ENCODE results near the gene HSD17B13. TPM values are rescaled to one million over a fixed set of nuclear protein-coding genes. Genes with fewer than 3 reads are reported as not detected.

The HSD17B13 gene
- total RNA-seq, 4 donors from 2014 or later, result 1.2 to 1.7 TPM; not detected in 2

DNA sequence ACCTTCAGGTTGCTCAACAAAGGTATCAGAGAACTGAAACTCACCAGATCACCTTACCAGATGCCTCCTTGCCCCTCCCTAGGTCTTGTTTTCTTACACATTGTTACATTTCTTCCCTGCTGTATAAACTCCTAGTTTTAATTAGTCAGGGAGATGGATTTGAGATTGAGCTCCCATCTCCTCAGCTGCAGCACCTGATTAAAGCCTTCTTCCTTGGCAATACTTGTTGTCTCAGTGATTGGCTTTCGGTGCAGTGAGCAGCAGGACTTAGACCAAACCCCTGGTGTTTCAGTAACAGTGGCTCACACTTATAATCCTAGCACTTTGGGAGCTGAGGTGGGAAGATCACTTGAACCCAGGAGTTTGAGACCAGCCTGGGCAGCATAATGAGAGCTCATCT, 59.8 kb downstream of the HSD17B13 start:
- no peak for DNase-seq (ENCODE audit: low spot score in 2 of 2)
- no peaks in the 10 kb centered on the region for H3K27me3 ChIP-seq
- H3K27ac ChIP-seq, result no peak overlapping the region
- H3K9me3 ChIP-seq, result no peaks in the 10 kb centered on the region
- WGBS, 2 donors, result 94 to 97% methylated on average over 1 of the region's 1 CpG
- no peak overlapping the region for H3K4me3 ChIP-seq
- TF ChIP-seq EP300 (IDR thresholded peaks at IDR 0.05), result no peak
- TF ChIP-seq, protein P1, sequence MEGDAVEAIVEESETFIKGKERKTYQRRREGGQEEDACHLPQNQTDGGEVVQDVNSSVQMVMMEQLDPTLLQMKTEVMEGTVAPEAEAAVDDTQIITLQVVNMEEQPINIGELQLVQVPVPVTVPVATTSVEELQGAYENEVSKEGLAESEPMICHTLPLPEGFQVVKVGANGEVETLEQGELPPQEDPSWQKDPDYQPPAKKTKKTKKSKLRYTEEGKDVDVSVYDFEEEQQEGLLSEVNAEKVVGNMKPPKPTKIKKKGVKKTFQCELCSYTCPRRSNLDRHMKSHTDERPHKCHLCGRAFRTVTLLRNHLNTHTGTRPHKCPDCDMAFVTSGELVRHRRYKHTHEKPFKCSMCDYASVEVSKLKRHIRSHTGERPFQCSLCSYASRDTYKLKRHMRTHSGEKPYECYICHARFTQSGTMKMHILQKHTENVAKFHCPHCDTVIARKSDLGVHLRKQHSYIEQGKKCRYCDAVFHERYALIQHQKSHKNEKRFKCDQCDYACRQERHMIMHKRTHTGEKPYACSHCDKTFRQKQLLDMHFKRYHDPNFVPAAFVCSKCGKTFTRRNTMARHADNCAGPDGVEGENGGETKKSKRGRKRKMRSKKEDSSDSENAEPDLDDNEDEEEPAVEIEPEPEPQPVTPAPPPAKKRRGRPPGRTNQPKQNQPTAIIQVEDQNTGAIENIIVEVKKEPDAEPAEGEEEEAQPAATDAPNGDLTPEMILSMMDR (IDR thresholded peaks at IDR 0.05), result no peak
- no peak for TF ChIP-seq POLR2A (IDR thresholded peaks at IDR 0.05)
- peaks cover 0 to 4% (median 0%) of the 10 kb centered on the region in 4 donors for H3K4me1 ChIP-seq
- no peaks in the 10 kb centered on the region for H3K36me3 ChIP-seq

DNA sequence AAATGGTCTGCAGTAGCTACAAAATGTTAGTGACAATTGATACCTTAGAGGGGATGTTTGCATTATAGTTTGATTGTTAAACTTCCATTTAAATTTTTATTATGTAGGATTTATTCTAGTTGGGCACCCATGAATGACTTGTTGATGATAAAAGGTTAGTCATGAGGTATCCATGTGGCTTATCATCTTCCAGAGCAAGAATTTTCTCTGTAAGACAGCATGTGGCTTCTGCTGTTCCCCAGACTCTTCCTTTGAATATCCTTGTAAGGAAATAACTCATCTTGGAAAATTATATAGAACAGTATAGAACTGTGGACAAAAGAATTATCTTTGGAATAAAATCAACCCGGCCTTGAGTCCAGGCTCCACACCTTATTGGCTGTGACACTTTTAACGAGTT, 62.2 kb downstream of the HSD17B13 start:
- DNase-seq (ENCODE audit: low spot score in 2 of 2), result no peak
- no peaks in the 10 kb centered on the region for H3K36me3 ChIP-seq
- no peak overlapping the region for H3K4me3 ChIP-seq
- no peaks in the 10 kb centered on the region for H3K27me3 ChIP-seq
- WGBS, 2 donors, result 94 to 98% methylated on average over 2 of the region's 2 CpGs
- H3K9me3 ChIP-seq, result no peaks in the 10 kb centered on the region
- TF ChIP-seq, protein P1 (IDR thresholded peaks at IDR 0.05), result no peak
- no peak for TF ChIP-seq POLR2A (IDR thresholded peaks at IDR 0.05)
- no peak for TF ChIP-seq EP300 (IDR thresholded peaks at IDR 0.05)
- peaks cover 0 to 8% (median 0%) of the 10 kb centered on the region in 4 donors for H3K4me1 ChIP-seq
- H3K27ac ChIP-seq, result no peak overlapping the region

DNA sequence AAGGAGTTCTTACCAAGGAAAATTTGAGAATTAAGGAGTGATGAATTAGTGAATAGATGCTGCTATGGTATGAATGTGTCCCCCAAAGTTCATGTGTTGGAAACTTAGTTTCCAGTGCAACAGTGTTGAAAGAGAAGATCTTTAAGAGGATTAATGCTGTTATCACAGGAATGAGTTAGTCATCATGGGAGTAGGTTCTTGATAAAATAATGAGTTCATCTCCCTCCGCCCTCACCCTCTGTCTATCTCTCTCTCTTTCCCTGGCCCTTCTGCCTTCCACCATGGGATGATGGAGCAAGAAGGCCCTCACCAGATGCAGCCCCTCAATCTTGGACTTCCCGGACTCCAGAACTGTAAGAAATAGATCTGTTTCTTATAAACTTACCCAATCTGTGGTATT, 64.0 kb downstream of the HSD17B13 start:
- Histone ChIP-seq H3K4me1 (peaks cover 0 to 8% (median 0%) of the 10 kb centered on the region in 4 donors), H3K27me3 (no peaks in the 10 kb centered on the region), H3K9me3 (no peaks in the 10 kb centered on the region), H3K27ac (no peak overlapping the region), H3K36me3 (no peaks in the 10 kb centered on the region), H3K4me3 (no peak overlapping the region)
- no peak for DNase-seq (ENCODE audit: low spot score in 2 of 2)
- WGBS, 2 donors, result 89 to 98% methylated on average over 2 of the region's 2 CpGs
- TF ChIP-seq, protein P1 (IDR thresholded peaks at IDR 0.05), result no peak
- no peak for TF ChIP-seq POLR2A (IDR thresholded peaks at IDR 0.05)
- no peak for TF ChIP-seq EP300 (IDR thresholded peaks at IDR 0.05)

DNA sequence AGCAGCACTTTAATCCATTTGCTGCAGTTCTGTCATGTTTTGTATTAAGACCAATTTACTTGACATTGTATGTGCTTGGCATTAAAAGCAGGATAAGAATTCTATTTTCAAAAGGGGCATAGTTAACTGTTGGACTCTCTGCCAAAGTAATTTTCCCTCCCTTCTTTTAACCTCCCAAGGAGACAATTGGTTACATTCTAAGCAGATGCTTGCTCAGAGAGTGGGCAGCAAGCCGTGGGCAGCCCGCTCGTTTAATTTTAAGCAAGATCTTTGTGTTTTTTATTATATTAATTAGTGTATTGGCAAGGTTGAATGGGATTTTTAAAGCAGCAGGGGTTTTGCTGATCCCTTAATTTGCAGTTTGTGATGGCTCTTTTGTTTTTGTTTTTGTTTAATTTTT, 65.2 kb downstream of the HSD17B13 start:
- WGBS, 2 donors, result 13 to 20% methylated on average over 3 of the region's 3 CpGs
- Histone ChIP-seq H3K27ac (no peak overlapping the region), H3K4me3 (no peak overlapping the region), H3K27me3 (no peaks in the 10 kb centered on the region), H3K9me3 (no peaks in the 10 kb centered on the region), H3K4me1 (peaks cover 0 to 8% (median 0%) of the 10 kb centered on the region in 4 donors), H3K36me3 (no peaks in the 10 kb centered on the region)
- TF ChIP-seq, protein P1 (IDR thresholded peaks at IDR 0.05), result no peak
- TF ChIP-seq POLR2A (IDR thresholded peaks at IDR 0.05) (no peak), EP300 (IDR thresholded peaks at IDR 0.05) (no peak)
- DNase-seq (ENCODE audit: low spot score in 2 of 2), result no peak

DNA sequence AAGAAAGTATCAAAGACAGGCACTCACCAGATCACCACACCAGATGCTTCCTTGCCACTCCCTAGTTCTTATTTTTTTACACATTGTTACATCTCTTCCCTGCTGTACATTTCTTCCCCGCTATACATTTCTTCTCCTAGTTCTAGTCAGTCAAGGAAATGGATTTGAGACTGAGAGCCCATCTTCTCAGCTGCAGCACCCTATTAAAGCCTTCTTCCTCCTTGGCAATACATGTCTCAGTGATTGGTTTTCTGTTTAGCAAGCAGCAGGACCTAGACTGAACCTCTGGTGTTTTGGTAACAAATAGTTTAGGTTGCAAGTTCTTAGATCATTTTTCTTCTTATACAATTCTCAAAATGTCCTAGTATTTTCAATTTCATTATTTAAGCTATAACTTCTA, 66.9 kb downstream of the HSD17B13 start:
- peaks cover 0 to 21% (median 0%) of the 10 kb centered on the region in 4 donors for H3K4me1 ChIP-seq
- DNase-seq (ENCODE audit: low spot score in 2 of 2), result no peak
- no peaks in the 10 kb centered on the region for H3K9me3 ChIP-seq
- no peaks in the 10 kb centered on the region for H3K27me3 ChIP-seq
- WGBS, 2 donors, result 93 to 100% methylated on average over 1 of the region's 1 CpG
- H3K36me3 ChIP-seq, result no peaks in the 10 kb centered on the region
- TF ChIP-seq, protein P1 (IDR thresholded peaks at IDR 0.05), result no peak
- TF ChIP-seq EP300 (IDR thresholded peaks at IDR 0.05), result no peak
- TF ChIP-seq POLR2A (IDR thresholded peaks at IDR 0.05), result no peak
- no peak overlapping the region for H3K27ac ChIP-seq
- no peak overlapping the region for H3K4me3 ChIP-seq

Small RNA genes within 50 kb of the gene (small RNA-seq; reads per million reads assigned to genes)
- gene MIR5705, result not detected

Other genes with a start within 250 kb of the HSD17B13 start
- 10 to 100 TPM in 2 of 4 donors, 1 to 10 TPM in 2; 6.3 to 18.2 (median 13.3) TPM for gene KLHL8, start 102.3 kb downstream of the HSD17B13 start, total RNA-seq
- 10 to 100 TPM; 62.4 to 75.1 (median 67.8) TPM for gene HSD17B11, start 68.3 kb upstream of the HSD17B13 start, total RNA-seq
- 10 to 100 TPM; 15.0 to 33.3 (median 24.5) TPM for gene NUDT9, start 99.7 kb upstream of the HSD17B13 start, total RNA-seq
- 100 to 1,000 TPM; 312 to 741 (median 433) TPM for gene SPARCL1, start 206.5 kb upstream of the HSD17B13 start, total RNA-seq

Measured in tibial nerve (tissue), 4 donors.